Central memory CD4-positive, alpha-beta T cell (primary cell): Measurements from ENCODE around the gene N4BP2L1.
"Not testable (repeated sequence)": the region's sequence is repeated elsewhere in the genome, so short reads cannot be mapped to it uniquely, and the experiment has no call there.

Experiments used
- DNase-seq: peaks from one replicate; pipeline ENCODE4 v3.0.0; 2022

The N4BP2L1 gene

GRCh38 chr13:32385410-32385809 lies 42.5 kb downstream of the N4BP2L1 start:
- no peak for DNase-seq

DNA sequence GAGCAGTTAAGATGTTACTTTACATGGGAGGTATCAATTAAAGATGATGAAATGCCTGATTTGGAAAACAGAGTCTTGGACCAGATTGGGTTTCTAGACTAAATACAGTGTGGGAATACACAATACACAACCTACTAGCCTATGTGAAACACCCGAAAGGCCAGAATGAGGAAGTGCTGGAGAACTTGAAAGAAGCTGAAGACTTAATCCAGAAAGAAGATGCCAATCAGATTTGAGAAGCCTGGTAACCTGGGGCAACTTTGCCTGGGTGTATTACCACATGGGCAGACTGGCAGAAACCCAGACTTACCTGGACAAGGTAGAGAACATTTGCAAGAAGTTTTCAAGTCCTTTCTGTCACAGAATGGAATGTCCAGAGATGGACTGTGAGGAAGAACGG lies 43.2 kb downstream of the N4BP2L1 start:
- no peak for DNase-seq

DNA sequence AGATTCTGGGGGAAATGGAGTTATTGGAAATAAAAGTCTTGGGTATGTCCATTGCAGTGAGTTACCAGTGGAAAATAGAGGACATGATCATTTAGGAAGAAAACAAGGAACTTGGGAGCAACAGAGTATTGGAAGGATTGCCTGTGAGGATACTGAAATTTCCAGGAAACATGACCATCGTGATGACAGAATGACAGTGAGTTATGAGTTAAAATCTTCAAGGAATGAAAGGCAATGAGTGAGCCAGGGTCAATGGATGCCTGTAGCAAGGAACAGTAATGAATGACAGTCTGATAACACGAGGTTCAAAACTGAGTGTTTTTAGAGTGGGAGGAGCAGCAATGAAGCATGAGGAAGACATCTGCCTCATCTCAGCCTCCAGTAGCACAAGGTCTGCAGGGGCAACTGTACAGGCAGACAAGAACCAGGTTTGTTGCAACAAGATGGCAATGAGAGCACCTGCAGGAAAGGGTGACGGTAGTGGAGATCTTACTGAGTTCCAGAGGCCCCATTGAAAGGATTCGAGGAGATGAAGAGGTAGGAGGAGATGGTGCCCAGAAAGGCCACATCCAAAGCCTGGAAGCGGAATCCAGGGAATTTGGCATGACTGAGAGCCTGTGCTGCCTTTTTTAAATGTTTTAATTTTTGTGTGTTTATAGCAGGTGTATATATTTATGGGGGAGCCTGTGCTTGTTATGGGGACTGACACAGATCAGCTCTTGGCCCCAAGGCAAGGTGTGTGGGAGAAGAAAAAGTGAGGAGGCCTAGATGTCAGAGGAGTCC lies 43.9 kb downstream of the N4BP2L1 start:
- DNase-seq, result no peak

DNA sequence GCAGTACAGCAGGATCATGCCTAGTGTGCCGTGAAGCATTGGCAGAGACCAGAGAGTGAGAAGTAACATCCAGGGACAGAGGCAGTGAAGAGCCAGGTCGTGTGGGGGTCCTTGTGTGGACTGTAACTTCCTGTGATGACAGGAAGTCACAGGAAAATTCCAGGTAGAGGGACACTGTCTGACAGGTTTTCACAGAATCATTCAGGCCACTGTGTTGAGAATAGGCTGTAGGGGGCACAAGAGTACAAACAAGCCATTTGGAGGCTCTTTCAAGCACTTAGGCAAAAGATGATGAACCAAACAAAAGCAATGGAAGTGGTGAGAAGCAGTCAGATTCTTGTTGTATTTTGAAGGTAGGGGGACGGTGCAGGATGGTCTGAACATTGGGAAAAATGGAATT lies 46.4 kb downstream of the N4BP2L1 start:
- DNase-seq, result peak; percentile 4

DNA sequence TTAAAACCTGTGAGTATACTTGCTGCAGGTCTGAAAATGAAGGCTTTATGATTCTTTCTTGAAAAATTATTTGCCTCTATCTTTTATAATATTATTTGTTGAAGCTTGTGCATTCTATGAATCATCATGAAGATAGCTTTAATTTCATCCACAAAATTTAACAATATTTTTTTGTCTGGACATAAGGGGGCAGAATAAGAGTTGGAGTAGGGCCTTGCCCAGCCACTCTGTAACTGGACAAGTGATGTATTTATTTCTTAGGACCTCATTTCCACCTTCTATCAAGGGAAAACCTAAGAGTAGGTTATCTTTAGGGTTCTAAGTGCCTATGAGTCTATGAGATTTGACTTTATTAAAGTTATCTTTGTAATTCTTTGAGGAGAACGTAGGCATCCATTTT lies 49.9 kb downstream of the N4BP2L1 start:
- no peak for DNase-seq

GRCh38 chr13:32376642-32377415 lies 51.1 kb downstream of the N4BP2L1 start:
- no peak for DNase-seq

DNA sequence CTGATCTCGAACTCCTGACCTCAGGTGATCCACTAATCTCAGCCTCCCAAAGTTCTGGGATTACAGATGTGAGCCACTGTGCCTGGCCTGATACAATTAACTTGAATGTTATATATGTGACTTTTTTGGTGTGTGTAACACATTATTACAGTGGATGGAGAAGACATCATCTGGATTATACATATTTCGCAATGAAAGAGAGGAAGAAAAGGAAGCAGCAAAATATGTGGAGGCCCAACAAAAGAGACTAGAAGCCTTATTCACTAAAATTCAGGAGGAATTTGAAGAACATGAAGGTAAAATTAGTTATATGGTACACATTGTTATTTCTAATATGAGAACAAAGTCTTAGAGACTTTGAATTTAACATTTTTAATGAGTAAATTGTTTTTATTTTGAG lies 57.1 kb downstream of the N4BP2L1 start:
- DNase-seq, result no peak

- DNase-seq, result no peak
Observed at GRCh38 chr13:32362574-32362973, 65.4 kb downstream of the N4BP2L1 start.

DNA sequence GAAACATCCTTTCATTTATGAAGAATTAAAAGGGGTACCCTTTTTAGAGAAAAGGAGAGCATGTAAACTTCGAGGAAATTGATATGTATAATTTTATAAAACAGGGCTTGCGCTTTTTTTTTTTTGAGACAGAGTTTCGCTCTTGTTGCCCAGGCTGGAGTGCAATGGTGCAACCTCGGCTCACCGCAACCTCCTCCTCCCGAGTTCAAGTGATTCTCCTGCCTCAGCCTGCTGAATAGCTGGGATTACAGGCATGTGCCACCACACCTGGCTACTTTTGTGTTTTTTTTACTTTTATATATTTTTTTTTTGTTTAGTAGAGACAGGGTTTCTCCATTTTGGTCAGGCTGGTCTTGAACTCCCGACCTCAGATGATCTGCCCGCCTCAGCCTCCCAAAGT lies 72.0 kb downstream of the N4BP2L1 start:
- not testable (repeated sequence) for DNase-seq

DNA sequence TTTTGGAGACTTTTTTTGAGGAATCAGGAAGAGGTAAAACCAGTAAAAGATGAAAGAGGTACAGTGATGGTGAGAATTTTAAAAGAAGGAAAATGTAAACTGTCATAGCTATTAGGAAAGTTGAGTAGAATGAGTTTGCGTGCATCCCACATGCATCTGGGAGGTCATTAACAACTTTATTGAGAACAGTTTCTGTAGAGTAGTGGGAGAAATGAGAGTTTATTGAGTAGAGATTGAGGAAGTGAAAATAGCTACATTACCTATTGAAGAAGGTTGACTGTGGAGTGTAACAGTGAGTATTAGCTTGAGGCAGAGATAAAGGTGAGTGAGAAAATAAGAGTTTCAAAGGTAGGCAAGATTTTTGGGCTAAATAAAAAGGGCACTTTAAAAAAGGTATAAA lies 73.9 kb downstream of the N4BP2L1 start:
- DNase-seq, result no peak

DNA sequence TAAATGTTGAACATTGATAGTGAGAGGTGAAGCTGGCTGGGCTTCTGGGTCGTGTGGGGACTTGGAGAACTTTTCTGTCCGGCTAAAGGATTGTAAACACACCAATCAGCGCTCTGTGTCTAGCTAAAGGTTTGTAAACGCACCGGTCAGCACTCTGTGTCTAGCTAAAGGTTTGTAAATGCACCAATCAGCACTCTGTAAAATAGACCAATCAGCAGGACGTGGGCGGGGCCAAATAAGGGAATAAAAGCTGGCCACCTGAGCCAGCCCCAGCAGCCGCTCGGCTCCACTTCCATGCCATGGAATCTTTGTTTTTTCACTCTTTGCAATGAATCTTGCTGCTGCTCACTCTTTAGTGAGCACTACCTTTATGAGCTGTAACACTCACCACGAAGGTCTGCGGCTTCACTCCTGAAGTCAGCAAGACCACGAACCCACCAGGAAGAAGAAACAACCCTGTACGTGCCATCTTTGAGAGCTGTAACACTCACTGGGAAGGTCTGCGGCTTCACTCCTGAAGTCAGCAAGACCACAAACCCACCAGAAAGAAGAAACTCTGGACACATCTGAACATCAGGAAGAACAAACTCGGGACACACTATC lies 77.0 kb downstream of the N4BP2L1 start:
- not testable (repeated sequence) for DNase-seq
